HepG2 (cell line): ENCODE measurements around the gene CD300H.

Source experiments
- CCDC6 ChIP-seq: sonication (generic); formaldehyde crosslinking; IDR thresholded peaks from 2 replicates; pipeline ENCODE4 v1.8.1; 2022; ENCODE audit warnings: mild to moderate bottlenecking, missing genetic modification reagents, moderate library complexity
- FOSL1 ChIP-seq: sonication (generic); formaldehyde crosslinking; IDR thresholded peaks from 2 replicates; pipeline ENCODE4 v1.9.0; 2021; ENCODE audit warnings: missing genetic modification reagents, borderline replicate concordance
- SRF ChIP-seq: IDR thresholded peaks from 2 replicates; pipeline ENCODE4 v1.6.1; 2011; ENCODE audit warnings: mild to moderate bottlenecking, low read depth, low read length, moderate library complexity
- ZKSCAN1 ChIP-seq: fragments of 150-350 bp; IDR thresholded peaks from 2 replicates; pipeline ENCODE4 v1.6.1; 2014; ENCODE audit warnings: low read length
- ZNF33B ChIP-seq: sonication (generic); formaldehyde crosslinking; IDR thresholded peaks from 2 replicates; pipeline ENCODE4 v1.5.1; 2020; ENCODE audit warnings: mild to moderate bottlenecking, missing genetic modification reagents
- ZNF564 ChIP-seq: sonication (generic); formaldehyde crosslinking; IDR thresholded peaks from 2 replicates; pipeline ENCODE4 v1.8.1; 2023; ENCODE audit warnings: mild to moderate bottlenecking, missing genetic modification reagents
- ZSCAN5A ChIP-seq: sonication (generic); formaldehyde crosslinking; IDR thresholded peaks from 2 replicates; pipeline ENCODE4 v1.8.0; 2022; ENCODE audit warnings: mild to moderate bottlenecking, missing genetic modification reagents, borderline replicate concordance

GRCh38 chr17:74520016-74520434 is 47.3 kb downstream of the CD300H start:
- no peak for TF ChIP-seq FOSL1 (CRISPR knock-in tag)
- TF ChIP-seq SRF = no peak
- TF ChIP-seq ZNF33B (CRISPR knock-in tag) = no peak
- no peak for TF ChIP-seq ZSCAN5A
- no peak for TF ChIP-seq CCDC6
- TF ChIP-seq ZNF564 (CRISPR knock-in tag) = no peak
- no peak for TF ChIP-seq ZKSCAN1
